ENCODE results near the gene ELF3.

DNA sequence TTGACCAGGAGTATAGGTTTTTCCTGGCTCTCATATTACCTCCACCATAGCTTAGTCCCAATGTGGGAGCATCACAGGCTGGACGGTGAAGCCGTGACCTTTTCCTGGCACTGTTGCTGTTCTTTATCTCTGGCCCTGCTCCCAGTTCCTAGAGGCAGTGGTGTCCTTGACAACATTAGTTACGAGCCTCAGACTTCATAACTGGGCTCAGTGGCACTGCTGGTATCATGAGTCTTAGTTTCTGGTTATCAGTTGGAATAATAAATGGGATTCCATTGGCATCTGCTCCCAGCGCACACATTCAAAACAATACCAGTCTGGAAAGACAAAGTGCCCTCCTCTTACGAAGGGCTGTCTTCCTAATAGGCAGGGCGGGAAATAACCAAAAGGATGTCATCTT is 20.0 kb upstream of the ELF3 start:
- TF ChIP-seq POLR2A (IDR thresholded peaks at IDR 0.05; ENCODE audit: low read depth, low read length) (no peak), POLR2AphosphoS5 (IDR thresholded peaks at IDR 0.05; ENCODE audit: low read depth, low read length) (no peak), POU2F2 (IDR thresholded peaks at IDR 0.05; ENCODE audit: low read depth, low read length) (no peak), SPI1 (IDR thresholded peaks at IDR 0.05; ENCODE audit: low read depth, low read length) (no peak), TAF1 (IDR thresholded peaks at IDR 0.05; ENCODE audit: low read depth, low read length) (no peak), PAX5 (IDR thresholded peaks at IDR 0.05; ENCODE audit: insufficient read depth, low read length, severe bottlenecking) (no peak)

All from GM12891 (cell line).